SK-N-DZ (cell line): ENCODE measurements around the gene MDFIC.

ENCODE experiments used
- DNase-seq: peaks from one replicate; pipeline ENCODE4 v3.0.0-alpha.2; 2015; ENCODE audit warnings: low spot score

Gene MDFIC

GRCh38 chr7:114925434-114925833 is 3.5 kb downstream of the MDFIC start:
- DNase-seq: no peak

- DNase-seq: no peak
Measured at GRCh38 chr7:114928060-114928459, 6.2 kb downstream of the MDFIC start.

GRCh38 chr7:114929570-114929969 is 7.7 kb downstream of the MDFIC start:
- DNase-seq: no peak

- DNase-seq: no peak
Measured at GRCh38 chr7:114930107-114930661, 8.3 kb downstream of the MDFIC start.

- no peak for DNase-seq
Measured at GRCh38 chr7:114930829-114931655, 9.1 kb downstream of the MDFIC start.

GRCh38 chr7:114931656-114932011 is 9.7 kb downstream of the MDFIC start:
- no peak for DNase-seq

GRCh38 chr7:114932991-114933390 is 11.1 kb downstream of the MDFIC start:
- DNase-seq: no peak

- DNase-seq: no peak
Measured at GRCh38 chr7:114933658-114934057, 11.8 kb downstream of the MDFIC start.

GRCh38 chr7:114934086-114934485 is 12.2 kb downstream of the MDFIC start:
- no peak for DNase-seq

- no peak for DNase-seq
Measured at GRCh38 chr7:114934713-114935112, 12.8 kb downstream of the MDFIC start.

GRCh38 chr7:114936471-114936870 is 14.6 kb downstream of the MDFIC start:
- no peak for DNase-seq

GRCh38 chr7:114937446-114937845 is 15.6 kb downstream of the MDFIC start:
- no peak for DNase-seq

GRCh38 chr7:114938785-114939184 is 16.9 kb downstream of the MDFIC start:
- no peak for DNase-seq

GRCh38 chr7:114939484-114940097 is 17.7 kb downstream of the MDFIC start:
- DNase-seq: no peak

GRCh38 chr7:114940220-114940619 is 18.3 kb downstream of the MDFIC start:
- no peak for DNase-seq

GRCh38 chr7:114941692-114942091 is 19.8 kb downstream of the MDFIC start:
- DNase-seq: no peak

GRCh38 chr7:114942446-114943175 is 20.7 kb downstream of the MDFIC start:
- DNase-seq: no peak

- DNase-seq: no peak
Measured at GRCh38 chr7:114943530-114943929, 21.6 kb downstream of the MDFIC start.

- DNase-seq: no peak
Measured at GRCh38 chr7:114943953-114944744, 22.3 kb downstream of the MDFIC start.

GRCh38 chr7:114944745-114945625 is 23.1 kb downstream of the MDFIC start:
- DNase-seq: no peak
